ENCODE data around the gene INTS3.

INTS3 gene

DNA sequence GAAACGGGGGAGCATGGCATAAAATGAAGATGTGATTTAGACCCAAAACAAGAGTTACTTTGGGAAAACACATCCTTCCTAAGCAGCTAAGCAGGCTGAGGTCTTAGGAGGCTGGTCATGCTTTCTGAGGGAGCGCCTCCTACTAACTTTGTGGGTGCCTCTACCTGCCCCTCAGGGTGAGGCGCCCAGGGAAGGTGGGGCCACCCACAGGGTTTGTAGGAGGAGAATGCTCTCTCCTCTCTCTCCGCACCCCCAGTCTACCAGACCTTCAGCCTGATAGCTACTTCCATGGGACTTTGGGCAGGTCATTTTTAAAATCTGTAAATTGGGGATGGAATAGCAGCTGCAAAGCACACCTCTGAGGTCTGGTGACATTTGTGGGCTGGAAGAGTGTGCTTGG lies 71.2 kb downstream of the INTS3 start:
- DNase-seq = no peak

DNA sequence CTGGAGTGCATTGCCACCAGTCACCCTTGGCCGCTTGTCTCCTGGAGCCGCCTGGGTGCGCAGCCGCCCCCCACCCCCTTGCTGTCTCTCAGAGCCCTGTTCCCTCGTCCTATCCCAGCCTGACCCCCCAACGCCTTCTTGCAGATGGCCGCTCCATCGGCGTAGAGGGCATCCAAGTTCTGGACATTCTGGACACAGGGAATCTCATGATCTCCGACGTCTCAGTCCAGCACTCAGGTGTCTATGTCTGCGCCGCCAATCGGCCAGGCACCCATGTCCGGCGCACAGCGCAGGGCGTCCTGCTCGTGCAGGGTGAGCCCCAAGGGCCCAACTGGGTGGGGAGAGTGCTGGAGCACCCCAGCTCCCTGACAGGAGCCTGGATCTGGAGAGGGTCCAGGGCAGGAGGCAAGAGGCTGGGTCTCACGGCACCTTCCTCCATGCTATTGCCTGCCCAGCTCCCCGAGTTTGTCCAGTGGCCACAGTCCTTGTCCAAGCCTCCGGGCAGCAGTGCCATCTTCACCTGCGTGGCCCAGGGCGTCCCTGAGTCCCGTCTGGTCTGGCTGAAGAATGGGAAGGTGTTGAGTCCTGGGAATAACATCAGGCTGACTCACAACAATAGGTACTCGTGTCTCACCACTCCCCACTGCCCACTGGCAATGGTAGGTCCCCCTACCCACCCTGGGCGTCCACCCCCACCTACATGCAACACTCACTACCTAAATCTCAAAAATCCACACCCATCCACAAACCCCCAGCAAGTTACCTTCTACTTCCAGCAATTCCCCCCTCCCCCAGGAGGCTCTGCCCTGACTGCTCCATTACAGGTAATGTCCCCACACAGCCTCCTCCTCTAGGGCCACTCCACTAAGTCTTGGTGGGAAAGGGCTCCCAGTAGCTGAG lies 72.0 kb downstream of the INTS3 start:
- DNase-seq = no peak

DNA sequence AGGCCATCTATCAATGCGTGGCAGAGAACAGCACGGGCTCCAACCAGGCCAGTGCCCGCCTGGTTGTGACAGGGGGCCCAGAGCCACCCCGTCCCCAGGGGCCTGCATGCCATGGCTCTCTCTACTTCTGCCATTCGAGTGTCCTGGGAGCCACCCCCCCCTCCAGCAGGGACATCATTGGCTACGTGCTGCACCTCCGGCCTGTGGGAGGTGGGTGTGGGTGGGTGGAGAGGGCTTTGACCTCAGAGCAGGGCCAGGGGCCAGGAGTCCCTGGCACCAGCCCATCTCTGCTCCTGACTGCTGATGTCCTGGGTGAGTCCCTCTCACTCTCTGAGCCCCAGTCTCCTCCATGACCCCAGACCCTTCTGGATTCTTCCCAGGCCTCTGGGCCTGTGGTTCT lies 72.7 kb downstream of the INTS3 start:
- DNase-seq = no peak

DNA sequence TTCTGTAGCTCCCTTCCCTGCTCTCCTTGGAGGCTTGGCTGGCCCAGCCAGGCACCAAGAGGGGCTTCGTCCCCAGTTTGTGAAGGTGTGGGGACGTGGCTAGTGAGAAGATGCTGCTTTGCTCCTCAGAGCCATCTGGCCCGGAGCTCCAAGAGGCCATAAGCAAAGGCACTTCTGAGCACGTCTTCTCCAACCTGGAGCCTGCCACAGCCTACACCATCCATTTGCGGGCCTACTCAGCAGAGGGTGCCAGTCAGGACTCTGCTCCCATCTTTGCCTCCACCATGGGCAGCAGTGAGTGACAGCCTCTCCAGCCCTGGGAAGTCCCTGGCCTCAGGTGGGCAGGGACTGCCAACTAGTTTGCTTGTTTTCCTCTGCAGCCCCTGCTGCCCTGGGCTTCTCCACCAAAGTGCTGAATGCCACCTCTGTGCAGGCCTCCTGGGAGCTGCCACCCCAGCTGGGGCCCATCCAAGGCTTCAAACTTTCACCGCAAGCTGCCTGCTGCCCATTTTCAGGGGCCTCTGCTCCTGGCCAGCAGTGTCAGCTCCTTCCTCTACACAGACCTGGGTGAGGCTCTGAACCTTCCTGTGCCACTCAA lies 73.3 kb downstream of the INTS3 start:
- no peak for DNase-seq

DNA sequence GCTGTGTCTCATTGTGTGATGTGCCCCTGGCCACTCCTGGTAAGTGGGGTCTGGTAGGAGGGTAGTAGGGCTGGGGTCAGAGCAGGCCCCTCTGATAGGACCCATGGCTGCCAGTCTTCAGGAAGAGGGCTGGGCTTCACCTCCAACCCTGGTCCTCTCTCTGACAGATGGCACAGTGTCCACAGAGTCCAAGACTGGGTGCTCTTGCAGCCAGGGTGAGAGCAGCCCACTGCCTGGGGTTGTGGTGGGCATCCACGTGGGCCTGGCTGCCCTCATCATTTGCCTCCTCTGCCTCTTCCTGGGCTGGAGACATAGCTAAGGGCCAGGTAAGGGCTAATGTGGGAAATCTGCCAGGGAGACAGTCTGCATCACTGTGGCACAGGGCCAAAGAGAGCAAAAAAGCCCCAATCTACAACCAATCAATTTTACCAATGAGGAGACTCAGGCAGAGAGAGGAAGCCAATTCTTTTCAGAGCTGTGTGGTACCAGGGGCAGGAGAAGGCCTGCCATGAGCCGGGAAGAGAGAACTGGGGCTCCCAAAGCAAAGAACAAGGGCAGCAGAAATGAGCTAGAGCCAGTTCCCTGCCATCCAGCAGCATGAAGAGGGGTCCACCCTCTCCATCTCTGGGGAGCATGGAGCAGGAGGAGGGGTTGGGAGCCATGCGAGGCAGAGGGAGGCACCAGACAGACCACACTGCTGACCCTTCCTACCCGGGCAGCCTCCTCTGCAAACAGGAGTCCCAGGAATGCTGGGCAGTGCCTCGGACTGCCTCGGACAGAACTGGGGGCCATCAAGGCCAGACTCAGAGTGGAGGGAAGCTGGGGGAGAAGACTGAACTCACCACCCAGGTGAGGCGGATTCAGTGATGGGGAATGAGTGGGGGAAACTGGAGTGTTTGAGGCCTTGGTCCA lies 74.2 kb downstream of the INTS3 start:
- DNase-seq = no peak

DNA sequence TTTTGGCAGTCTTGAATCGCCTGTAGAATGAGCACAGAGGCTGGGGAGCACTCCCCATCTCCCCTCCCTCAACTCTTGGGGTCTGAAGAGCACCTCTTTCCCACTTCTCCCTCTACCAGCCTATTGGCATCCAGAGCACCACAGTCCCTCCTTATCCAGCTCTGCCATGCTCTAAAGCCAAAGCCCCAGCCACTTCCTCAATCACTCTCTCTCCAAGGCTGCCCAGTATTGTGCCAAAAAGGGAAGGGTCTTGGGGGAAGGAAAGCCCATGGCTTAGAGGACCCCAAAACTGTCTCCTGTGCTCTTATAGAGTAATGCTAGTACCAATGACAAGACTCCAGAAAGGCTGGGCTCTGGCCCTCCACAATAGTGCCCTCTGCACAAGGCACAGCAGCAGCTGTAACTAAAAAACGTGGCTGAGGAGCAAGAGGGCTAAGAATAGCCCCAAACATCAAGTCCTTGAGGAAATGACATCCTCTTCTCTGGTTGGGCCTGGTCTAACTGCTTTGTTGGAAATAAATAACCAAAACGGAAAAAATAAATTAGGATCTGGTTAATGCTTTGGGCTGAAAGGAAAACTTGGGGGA lies 75.7 kb downstream of the INTS3 start:
- DNase-seq = no peak

DNA sequence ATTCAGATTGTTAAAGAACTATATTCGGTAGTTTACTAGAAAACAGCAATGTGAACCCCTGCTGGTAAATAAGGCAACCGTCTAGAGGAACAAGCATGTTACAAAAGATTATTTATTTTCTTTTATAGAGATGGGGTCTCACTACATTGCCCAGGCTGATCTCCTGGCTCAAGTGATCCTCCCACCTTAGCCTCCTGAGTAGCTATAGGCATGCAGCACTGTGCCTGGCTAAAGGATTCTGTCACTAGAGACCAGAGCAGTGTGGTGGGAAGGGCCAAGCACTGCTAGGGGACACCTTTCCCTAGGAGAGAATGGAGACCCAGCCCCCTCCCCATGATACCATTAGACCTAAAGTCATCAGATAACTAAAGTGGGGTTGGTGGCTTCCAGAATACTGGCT lies 76.3 kb downstream of the INTS3 start:
- DNase-seq = no peak

DNA sequence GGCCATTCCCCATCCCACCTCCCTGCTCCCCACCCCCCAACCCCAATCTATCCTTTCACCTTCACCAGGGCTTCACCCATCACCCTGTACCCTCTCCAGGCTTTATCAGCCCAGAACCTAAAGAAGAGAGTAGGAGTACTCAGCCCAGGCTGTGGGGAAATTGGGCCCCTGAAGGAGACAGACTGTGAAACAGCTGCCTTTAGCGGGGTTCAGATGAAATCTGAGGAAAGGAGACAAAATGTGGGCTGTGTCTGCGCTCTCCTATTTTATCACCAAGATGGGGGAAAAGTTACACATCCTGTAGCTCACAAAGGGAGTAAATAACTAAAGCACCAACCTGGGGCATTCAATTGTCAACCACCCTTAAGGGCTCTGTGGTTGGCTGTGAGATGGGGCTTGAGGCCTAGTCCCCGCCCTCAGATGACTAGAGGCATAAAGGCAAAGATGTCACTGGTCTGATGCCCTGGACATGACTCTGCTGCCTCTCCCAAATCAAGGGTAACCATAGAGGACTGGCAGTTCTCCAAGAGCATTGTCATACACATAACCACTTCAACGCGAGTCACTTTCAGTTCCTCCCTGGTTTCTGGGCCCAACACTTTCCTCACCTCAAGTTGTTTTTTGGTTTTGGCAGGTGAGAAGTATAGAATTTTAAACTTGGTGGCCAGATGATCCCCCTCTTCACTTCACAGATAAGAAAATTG lies 77.3 kb downstream of the INTS3 start:
- DNase-seq = no peak

DNA sequence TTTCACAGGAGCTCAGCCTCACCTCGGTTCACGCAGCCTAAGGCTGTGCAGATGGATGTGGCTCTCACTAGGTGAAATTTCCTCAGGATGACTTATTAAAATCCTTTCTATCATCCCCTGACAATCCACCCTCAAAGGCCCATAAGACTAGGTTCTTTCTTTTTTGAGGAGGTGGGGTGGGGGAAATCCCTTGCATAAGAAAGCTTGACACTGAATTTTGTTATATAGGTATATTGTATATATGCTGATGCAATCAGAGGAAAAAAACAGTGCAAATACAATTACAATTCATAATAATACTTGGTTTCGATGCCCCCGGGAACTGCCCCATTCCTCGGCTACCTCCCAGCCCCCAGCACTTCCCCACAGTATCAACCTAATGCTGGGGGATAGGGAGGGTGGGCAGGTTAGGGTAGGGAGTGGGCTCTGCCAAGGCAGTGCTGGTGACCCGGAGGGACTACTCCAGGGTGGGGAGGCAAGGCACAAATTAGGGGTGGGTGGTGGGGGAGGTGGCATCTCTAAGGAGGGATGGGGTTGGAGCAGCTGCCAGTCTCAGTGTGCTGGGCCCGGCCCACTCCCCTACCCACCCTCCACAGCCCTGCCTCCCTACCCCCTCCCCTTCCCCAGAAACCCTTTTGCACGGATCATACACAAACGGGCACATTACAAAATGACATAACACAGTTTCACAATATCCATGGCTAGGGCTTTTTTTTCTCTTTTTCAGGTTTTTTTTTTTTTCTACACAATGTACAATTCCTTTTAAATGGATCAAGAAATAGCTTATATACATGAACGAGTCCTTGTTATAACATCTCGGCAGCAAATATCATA lies 78.3 kb downstream of the INTS3 start:
- DNase-seq = no peak

DNA sequence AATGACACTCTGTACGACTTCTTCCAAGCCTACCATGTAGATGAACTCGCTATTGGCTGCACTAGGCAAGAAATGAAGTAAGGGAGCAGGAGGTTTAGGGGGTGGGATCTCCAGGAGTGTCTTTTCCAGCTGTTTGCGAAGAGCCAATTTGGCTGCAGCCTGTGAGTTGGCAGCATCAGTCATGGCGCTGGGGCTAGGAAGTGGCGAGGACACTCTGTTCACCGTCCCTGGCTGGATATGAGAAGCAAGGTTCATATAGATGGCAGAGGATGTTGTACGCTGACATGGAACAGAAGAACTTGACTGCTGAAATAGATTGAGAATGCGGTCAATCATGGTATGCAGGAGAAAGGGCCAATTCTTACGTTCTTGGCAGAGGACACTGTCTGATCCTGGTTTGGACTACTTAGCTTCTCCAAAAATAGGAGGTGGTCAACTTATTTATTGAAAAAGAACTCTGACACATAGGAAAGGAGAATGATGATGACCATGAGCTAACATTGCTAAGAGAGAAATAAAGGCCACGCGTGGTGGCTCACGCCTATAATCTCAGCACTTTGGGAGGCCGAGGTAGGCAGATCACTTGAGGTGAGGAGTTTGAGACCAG lies 88.5 kb downstream of the INTS3 start:
- DNase-seq = no peak

DNA sequence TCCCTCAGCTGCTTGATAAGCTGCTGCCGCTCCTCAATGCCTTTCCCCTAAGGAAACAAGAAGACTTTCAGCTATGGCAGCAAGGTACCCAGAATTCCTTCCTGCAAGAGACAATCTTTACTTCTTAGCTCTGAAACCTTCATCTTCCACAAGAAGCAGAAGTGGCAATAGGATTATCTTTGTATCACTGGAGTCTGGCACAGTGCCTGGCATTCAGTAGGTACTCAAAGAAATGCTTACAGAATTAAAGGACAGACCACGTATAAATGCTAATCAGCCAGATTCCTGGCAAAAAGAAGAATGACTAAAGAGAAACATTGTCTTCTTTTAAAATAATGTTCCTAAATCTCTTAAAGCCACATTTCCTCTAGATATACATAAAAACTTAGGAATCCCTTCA lies 91.0 kb downstream of the INTS3 start:
- DNase-seq = no peak
